ENCODE measurements around the gene GTPBP1.

GTPBP1 gene

DNA sequence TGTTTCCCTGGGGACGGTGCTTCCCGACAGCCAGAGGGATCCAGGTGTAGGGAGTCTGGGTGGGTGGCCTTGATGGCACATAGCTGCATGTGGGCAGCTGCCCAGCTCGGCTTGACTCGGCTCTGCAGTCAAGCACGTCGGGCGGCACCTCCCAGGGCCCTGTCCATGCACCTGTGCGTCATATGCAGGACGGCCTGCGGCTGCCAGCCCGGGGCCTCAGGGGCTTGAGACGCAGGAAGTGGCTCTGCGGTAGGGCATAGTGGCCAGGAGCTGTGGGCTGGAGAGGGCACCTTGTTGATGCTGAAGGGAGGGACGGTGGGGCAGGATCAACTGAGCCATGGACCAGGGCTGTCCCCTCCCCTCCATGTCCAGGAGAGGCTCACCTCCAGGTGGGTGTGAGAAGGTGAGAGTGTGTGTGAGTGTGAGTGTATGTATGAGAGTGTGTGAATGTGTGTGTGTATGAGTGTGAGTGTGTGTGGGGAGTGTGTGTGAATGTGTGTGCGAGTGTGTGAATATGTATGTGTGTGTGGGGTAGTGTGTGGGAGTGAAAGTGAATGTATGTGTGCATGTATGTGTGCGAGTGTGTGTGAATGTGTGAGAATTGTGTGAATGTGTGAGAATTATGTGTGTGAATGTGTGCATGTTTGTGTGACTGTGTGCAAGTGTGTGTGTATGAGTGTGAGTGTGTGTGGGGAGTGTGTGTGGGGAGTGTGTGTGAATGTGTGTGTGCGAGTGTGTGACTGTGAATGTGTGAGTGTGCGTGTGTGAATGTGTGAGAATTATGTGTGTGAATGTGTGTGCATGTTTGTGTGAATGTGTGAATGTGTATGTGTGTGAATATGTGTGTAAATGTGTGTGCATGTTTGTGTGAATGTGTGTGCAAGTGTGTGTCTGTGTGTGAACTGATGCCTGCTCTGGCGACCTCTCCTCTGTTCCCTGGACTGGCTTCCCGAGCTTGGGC, 55.7 kb downstream of the GTPBP1 start:
- no peak for DNase-seq

DNA sequence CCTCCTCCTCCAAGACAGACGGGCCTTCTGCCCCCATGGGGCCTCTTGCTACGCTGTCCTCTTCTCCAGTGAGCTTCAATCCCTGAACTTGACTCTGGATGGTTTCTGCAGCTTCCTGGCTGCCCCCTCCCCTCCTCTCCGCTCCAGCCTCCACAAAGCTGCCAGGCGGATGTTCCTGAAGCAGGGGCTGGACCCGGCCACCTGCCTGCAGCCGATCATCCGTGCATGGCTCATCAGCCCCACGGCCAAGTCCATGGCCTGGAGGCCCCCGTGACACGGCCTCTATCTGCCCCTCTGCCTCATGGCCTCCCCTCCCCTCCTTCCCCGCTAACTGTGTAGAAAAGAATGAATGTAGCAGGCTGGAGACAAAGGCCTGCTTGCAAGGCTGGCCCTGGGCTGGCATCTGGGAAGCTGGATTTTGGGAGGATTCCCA, 56.8 kb downstream of the GTPBP1 start:
- no peak for DNase-seq

- peak; percentile 44 for DNase-seq
These were observed 60.5 kb downstream of the GTPBP1 start for GRCh38 chr22:38766076-38766777.

GRCh38 chr22:38767313-38767712, 61.6 kb downstream of the GTPBP1 start:
- DNase-seq = no peak

GRCh38 chr22:38768036-38768435, 62.3 kb downstream of the GTPBP1 start:
- no peak for DNase-seq

GRCh38 chr22:38770257-38770949, 64.7 kb downstream of the GTPBP1 start:
- DNase-seq = no peak

DNA sequence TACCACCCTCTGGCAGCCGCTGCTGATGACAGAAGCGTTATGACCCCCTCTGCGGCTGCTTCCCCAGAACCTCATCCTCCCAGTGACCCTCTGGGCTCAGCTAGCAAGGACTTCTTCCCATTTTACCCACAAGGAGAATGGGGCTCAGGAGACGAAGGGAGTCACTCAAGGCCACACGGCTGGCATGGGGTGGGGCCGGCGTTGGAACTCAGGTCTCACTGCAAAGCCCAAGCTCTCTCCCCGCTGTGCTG, 66.8 kb downstream of the GTPBP1 start:
- DNase-seq = no peak

DNA sequence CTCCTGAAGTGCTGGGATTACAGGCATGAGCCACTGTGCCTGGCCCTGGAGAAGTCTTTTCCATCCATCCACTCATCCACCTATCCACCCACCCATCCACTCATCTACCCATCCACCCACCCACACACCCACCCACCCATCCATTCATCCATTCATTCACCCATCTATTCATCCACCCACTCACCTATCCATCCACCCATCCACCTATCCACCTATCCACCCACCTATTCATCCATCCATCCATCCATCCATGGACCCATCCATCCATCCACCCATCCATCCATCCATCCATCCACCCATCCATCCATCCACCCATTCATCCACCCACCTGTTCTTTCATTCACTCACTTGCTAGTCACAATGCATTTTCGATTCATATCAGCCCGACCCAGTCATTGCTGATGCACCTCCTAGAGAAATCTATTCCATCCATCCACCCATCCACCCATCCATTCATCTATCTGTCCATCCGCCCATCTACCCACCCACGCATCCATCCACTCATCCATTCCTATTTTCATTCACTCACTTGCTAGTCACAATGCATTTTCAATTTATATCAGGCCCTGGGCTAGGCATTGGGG, 67.7 kb downstream of the GTPBP1 start:
- no peak for DNase-seq

GRCh38 chr22:38774496-38775166, 68.9 kb downstream of the GTPBP1 start:
- no peak for DNase-seq

DNA sequence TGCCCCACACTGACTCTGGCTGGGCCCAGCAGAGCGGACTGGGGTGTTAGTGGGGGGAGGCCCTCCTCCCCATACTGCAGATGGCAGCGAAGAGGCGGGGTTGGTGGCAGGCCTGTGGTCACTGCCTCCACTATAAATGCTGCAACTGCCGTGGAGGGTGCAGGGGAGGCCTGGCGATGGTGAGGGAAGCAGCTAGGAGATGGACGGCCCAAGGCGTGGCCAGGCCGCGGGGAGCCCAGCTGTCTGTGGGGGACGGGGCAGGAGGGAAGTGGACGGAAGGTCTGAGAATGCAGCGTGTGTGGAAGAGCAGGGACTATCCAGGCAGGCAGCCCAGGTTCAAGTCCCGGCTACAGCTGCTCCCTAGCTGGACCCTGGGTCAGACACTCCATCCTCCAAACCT, 69.9 kb downstream of the GTPBP1 start:
- no peak for DNase-seq

- DNase-seq = no peak
These were observed 70.3 kb downstream of the GTPBP1 start for GRCh38 chr22:38776086-38776485.

DNA sequence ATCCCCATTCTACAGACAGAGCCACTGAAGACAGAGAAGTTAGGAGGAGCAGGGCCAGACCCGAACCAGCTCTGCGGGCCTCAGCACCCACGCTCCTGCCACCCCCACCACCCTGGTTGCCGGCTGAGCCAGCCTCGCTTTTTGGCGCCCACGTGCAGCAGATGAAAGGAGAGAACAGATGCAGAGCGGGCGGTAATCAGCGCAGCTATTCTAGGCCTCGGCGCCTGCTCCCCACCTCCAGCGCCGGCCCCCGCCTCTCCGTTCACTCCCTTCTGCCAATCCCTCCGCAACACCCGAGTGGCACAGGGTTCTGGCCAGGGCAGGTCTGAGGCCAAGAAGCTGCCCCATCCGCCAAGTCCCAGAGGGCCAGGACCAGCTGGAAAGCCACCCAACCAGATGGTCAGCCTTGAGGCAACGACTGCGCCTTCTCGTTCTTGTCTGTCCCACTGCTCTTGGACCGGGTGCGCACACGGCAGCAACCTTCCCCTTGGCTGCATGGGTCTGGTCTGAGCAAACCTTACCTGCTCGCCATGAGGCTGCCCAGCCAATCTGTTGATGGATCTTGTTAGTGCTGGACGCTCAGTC, 71.4 kb downstream of the GTPBP1 start:
- no peak for DNase-seq

GRCh38 chr22:38781033-38781432, 75.3 kb downstream of the GTPBP1 start:
- no peak for DNase-seq

- DNase-seq = no peak
These were observed 76.8 kb downstream of the GTPBP1 start for GRCh38 chr22:38782402-38783094.
